ENCODE results near the gene DICER1. TPM values are rescaled to one million over a fixed set of nuclear protein-coding genes. Genes with fewer than 3 reads are reported as not detected.

DICER1 gene
- total and polyA plus RNA-seq, 2 donors (not counting 3 experiments of a cell fraction or from before 2014, with no cell fraction given): 8.3 to 43.6 TPM

GRCh38 chr14:95151561-95151960 is 5.8 kb downstream of the DICER1 start:
- BruUV-seq (replicated peaks): no TSS peak
- H3K27ac ChIP-seq (ENCODE audit: insufficient read depth, low read depth, low read length): no peak overlapping the region
- CTCF ChIA-PET: no interaction called here

More at GRCh38 chr14:95151561-95151960, 5.8 kb downstream of the DICER1 start:
- no peak for DNase-seq (ENCODE audit: low read depth, low spot score)
- H3K27me3 ChIP-seq (ENCODE audit: control insufficient read depth in 2 of 2, insufficient read depth in 2 of 2, low read length in 2 of 2): no peaks in the 10 kb centered on the region
- intact Hi-C loops (cut with micrococcal nuclease) (loop anchor here (10.0 kb wide), 1 partner anchor 363 kb away; the partner anchor contains the start of gene SYNE3), dilution Hi-C loops (cut with MboI; ENCODE audit: extremely low pct_ligation_motif_present, low sequenced_read_pairs) (no loop called here)
- no peak overlapping the region for H2AFZ ChIP-seq (ENCODE audit: low read depth, low read length)
- POLR2A ChIA-PET: no interaction called here
- H3K4me2 ChIP-seq (ENCODE audit: insufficient read depth, low read length): no peak overlapping the region
- no peak overlapping the region for H3K9ac ChIP-seq (replicated peaks; ENCODE audit: extremely low read depth, insufficient read depth, low read length)
- H3K4me1 ChIP-seq (ENCODE audit: control insufficient read depth, extremely low read depth, insufficient read depth, low read length): peaks cover 12% of the 10 kb centered on the region
- no peaks in the 10 kb centered on the region for H3K36me3 ChIP-seq (ENCODE audit: control insufficient read depth in 2 of 2, extremely low read depth in 1 of 2, insufficient read depth in 2 of 2, low read length in 2 of 2)
- FAIRE-seq: no peak
- no peaks in the 10 kb centered on the region for H3K9me3 ChIP-seq (replicated peaks; ENCODE audit: control insufficient read depth, insufficient read depth, low read length)
- no peaks in the 10 kb centered on the region for H3K9me1 ChIP-seq (replicated peaks; ENCODE audit: control insufficient read depth, extremely low read depth, insufficient read depth, low read length)
- no peak for TF ChIP-seq JUN (IDR thresholded peaks at IDR 0.05; ENCODE audit: borderline replicate concordance, insufficient read depth, insufficient read length, low read depth)
- TF ChIP-seq MAX (IDR thresholded peaks at IDR 0.05; ENCODE audit: insufficient read depth, insufficient read length): no peak
- TF ChIP-seq POLR2AphosphoS5 (IDR thresholded peaks at IDR 0.05; ENCODE audit: insufficient read depth, low read depth, low read length): no peak
- TF ChIP-seq GATA2 (IDR thresholded peaks at IDR 0.05; ENCODE audit: insufficient read depth, insufficient read length, low read depth, low read length): no peak
- no peak for TF ChIP-seq EZH2 (IDR thresholded peaks at IDR 0.05; ENCODE audit: borderline replicate concordance, low read depth, low read length, severe bottlenecking)
- TF ChIP-seq FOS (IDR thresholded peaks at IDR 0.05; ENCODE audit: borderline replicate concordance, insufficient read depth, low read length): no peak
- TF ChIP-seq POLR2A (IDR thresholded peaks at IDR 0.05; ENCODE audit: low read depth, low read length): no peak
- TF ChIP-seq CTCF (IDR thresholded peaks at IDR 0.05; ENCODE audit: extremely low read depth in 1 of 2, insufficient read depth in 1 of 2, low read depth in 1 of 2, low read length in 2 of 2): no peak
- no peak for TF ChIP-seq MYC (IDR thresholded peaks at IDR 0.05; ENCODE audit: low read depth, low read length)
- no peak overlapping the region for H3K4me3 ChIP-seq (replicated peaks in 1 of 3; ENCODE audit: insufficient read depth in 1 of 3, low read depth in 1 of 3, low read length in 3 of 3)
- peaks cover 21% of the 10 kb centered on the region for H4K20me1 ChIP-seq (replicated peaks; ENCODE audit: control insufficient read depth, extremely low read depth, insufficient read depth, low read length)
- H3K79me2 ChIP-seq (ENCODE audit: control insufficient read depth, insufficient read depth, low read length): peaks cover 100% of the 10 kb centered on the region
